Muscle layer of colon (tissue), 2 donors: Measurements from ENCODE around the gene CNTNAP5.

Experiments
- H3K27ac ChIP-seq: one replicate; pipeline ENCODE4 v1.7.0; 2013; ENCODE audit warnings: low read depth, mild to moderate bottlenecking, low read length, moderate library complexity
- H3K27me3 ChIP-seq, 2 donors: one replicate each; pipeline ENCODE4 v1.7.0; 2013; ENCODE audit warnings: low read length in 2 of 2, mild to moderate bottlenecking in 2 of 2; ENCODE audit not compliant: insufficient read depth in 2 of 2, control insufficient read depth in 1 of 2
- H3K36me3 ChIP-seq: one replicate; pipeline ENCODE4 v1.7.0; 2013; ENCODE audit warnings: mild to moderate bottlenecking, low read length; ENCODE audit not compliant: insufficient read depth
- H3K4me1 ChIP-seq: one replicate; pipeline ENCODE4 v1.7.0; 2013; ENCODE audit warnings: mild to moderate bottlenecking, low read length; ENCODE audit not compliant: insufficient read depth
- H3K4me3 ChIP-seq, 2 donors: one replicate each; pipeline ENCODE4 v1.7.0; 2013; ENCODE audit warnings: low read length in 2 of 2, low read depth in 1 of 2, mild to moderate bottlenecking in 1 of 2, moderate library complexity in 1 of 2
- H3K9ac ChIP-seq: one replicate; pipeline ENCODE4 v1.7.0; 2013; ENCODE audit warnings: low read length
- H3K9me3 ChIP-seq: one replicate; pipeline ENCODE4 v1.7.0; 2013; ENCODE audit warnings: mild to moderate bottlenecking, low read length
- donor health status: abdominal sarcoma.
- donor health status: Adenocarcinoma of cecum.

CNTNAP5 gene

DNA sequence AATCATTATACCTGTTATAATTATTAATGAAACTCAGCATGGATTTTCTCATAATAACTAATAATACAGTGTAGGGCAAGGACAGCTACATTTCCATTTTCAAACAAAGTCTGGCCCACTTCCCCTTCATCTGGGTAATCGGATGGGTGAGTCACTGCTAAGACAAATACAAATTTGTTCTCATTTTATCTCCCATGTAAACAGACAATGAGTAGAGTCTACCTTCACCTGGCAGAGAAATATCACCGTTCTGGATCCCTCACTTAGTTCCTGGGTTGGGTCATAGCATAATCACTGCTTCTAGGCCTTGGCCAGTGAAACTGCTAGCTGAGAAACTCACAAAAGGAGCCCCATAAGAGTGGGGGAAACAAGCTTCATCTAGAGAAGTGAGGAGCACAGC lies 9.2 kb downstream of the CNTNAP5 start:
- H3K27ac ChIP-seq, result no peak overlapping the region
- no peaks in the 10 kb centered on the region for H3K4me1 ChIP-seq
- H3K27me3 ChIP-seq, result no peaks in the 10 kb centered on the region
- no peak overlapping the region for H3K9ac ChIP-seq
- H3K4me3 ChIP-seq, result no peak overlapping the region
- no peaks in the 10 kb centered on the region for H3K36me3 ChIP-seq
- H3K9me3 ChIP-seq, result no peaks in the 10 kb centered on the region

DNA sequence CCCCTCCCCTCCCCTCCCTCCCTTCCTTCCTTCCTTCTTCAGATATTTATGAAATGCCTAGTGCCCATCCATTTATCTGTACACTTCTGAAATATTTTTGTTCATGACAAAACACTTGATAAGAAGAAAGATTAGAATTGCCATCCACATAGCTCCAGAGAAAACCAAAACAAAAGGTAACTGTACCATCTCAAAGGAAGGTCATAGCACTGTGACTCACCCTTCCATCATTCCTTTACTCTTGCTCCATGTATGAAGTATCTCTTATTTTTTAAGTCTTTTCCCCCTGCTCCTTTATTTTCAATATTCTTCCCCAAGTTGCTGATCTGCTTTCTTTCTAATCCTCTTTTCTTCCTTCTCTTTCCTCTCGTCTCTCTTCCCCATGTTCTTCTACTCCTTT lies 9.9 kb downstream of the CNTNAP5 start:
- Histone ChIP-seq H3K9me3 (no peaks in the 10 kb centered on the region), H3K27me3 (no peaks in the 10 kb centered on the region), H3K4me1 (no peaks in the 10 kb centered on the region), H3K4me3 (no peak overlapping the region), H3K27ac (no peak overlapping the region), H3K36me3 (no peaks in the 10 kb centered on the region), H3K9ac (no peak overlapping the region)

DNA sequence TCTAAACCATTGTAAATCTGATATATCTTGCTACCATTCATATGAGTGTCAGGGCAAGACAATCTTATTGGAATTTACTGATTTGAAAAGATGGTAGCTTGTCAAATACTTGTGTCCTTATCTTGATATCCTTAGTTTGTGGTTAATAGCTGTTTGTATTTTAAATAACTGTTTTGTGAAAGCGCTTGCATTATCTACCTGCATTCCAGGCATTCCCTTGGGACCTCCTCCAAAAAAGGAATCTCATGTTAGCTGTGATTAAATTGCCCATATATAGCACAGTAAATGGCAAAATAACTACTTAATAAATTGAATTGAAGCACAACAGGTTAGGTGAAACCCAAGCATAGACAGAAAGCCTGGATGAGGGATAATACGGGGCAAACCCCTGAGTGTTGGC lies 13.9 kb downstream of the CNTNAP5 start:
- Histone ChIP-seq H3K4me3 (no peak overlapping the region), H3K9me3 (no peaks in the 10 kb centered on the region), H3K9ac (no peak overlapping the region), H3K4me1 (no peaks in the 10 kb centered on the region), H3K27me3 (no peaks in the 10 kb centered on the region), H3K27ac (no peak overlapping the region), H3K36me3 (no peaks in the 10 kb centered on the region)

- H3K9me3 ChIP-seq, result no peaks in the 10 kb centered on the region
- H3K4me3 ChIP-seq, result no peak overlapping the region
- H3K27ac ChIP-seq, result no peak overlapping the region
- H3K27me3 ChIP-seq, result no peaks in the 10 kb centered on the region
- no peak overlapping the region for H3K9ac ChIP-seq
- no peaks in the 10 kb centered on the region for H3K4me1 ChIP-seq
- H3K36me3 ChIP-seq, result no peaks in the 10 kb centered on the region
These were observed 14.7 kb downstream of the CNTNAP5 start for GRCh38 chr2:124039762-124040291.

DNA sequence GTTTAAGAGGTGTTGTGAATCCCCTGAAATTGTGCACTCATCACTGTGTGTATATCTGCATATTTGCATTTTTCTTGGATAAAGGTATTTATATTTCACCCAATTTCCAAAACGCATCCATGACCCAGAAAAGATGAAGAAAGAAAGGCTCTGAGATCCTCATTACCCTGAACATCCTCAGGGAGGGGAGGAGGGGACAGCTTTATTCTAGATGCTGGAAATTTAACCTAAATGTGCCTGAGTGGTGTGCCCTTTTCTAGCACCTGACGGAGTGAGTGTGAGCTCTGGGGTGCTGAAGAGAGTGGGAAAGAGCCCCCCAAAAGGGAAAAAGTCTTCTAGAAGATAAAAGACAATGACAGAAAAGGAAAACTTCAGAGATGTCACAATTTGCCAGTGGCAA lies 20.8 kb downstream of the CNTNAP5 start:
- no peaks in the 10 kb centered on the region for H3K27me3 ChIP-seq
- H3K9ac ChIP-seq, result no peak overlapping the region
- no peak overlapping the region for H3K4me3 ChIP-seq
- H3K36me3 ChIP-seq, result no peaks in the 10 kb centered on the region
- no peaks in the 10 kb centered on the region for H3K9me3 ChIP-seq
- no peaks in the 10 kb centered on the region for H3K4me1 ChIP-seq
- no peak overlapping the region for H3K27ac ChIP-seq

- no peak overlapping the region for H3K4me3 ChIP-seq
- no peaks in the 10 kb centered on the region for H3K27me3 ChIP-seq
- H3K9ac ChIP-seq, result no peak overlapping the region
- H3K9me3 ChIP-seq, result no peaks in the 10 kb centered on the region
- no peak overlapping the region for H3K27ac ChIP-seq
- H3K4me1 ChIP-seq, result no peaks in the 10 kb centered on the region
- no peaks in the 10 kb centered on the region for H3K36me3 ChIP-seq
These were observed 21.2 kb downstream of the CNTNAP5 start for GRCh38 chr2:124046332-124046731.

DNA sequence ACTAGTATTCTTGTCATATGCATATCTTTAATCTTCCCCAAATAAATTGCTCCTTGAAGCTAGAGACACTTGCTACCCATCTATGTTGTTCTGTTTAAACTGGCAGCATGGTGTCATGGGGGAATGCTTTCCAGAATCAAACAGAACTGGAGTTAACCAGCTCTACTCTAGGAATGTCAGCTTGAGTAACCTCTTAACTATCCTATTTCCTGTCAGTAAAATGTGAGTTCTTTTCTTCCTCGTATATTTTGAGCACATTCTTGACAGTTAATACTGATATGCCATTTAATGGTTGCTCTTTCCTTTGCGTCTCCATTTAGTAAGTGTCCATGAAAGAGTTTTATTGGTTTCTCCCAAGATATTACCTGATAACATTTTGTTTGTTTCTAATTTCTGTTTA lies 23.0 kb downstream of the CNTNAP5 start:
- no peak overlapping the region for H3K4me3 ChIP-seq

DNA sequence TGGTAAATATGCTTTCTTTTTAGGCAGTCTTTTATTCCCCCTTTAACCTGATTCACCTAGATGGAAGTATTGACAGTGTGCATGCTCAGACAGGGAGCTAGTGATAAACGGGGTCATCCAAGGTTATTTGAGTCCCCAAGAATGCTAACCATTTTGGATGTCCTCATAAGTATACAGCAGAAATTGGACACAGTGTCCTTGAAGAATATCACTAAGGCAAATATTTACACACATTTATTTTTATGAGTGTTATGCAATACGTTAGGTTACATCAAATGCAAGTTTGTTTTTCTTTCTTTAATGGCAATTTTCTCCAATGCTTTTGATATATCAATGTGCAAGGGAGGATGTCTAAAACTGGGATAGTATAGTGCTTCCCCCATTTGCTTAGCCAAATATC lies 23.6 kb downstream of the CNTNAP5 start:
- H3K36me3 ChIP-seq, result no peaks in the 10 kb centered on the region
- H3K27ac ChIP-seq, result no peak overlapping the region
- H3K4me1 ChIP-seq, result no peaks in the 10 kb centered on the region
- no peak overlapping the region for H3K4me3 ChIP-seq
- H3K9me3 ChIP-seq, result no peaks in the 10 kb centered on the region
- no peaks in the 10 kb centered on the region for H3K27me3 ChIP-seq
- no peak overlapping the region for H3K9ac ChIP-seq

More for the DNA sequence above, 23.0 kb downstream of the CNTNAP5 start:
- Histone ChIP-seq H3K9me3 (no peaks in the 10 kb centered on the region), H3K36me3 (no peaks in the 10 kb centered on the region), H3K27ac (no peak overlapping the region), H3K27me3 (no peaks in the 10 kb centered on the region), H3K9ac (no peak overlapping the region), H3K4me1 (no peaks in the 10 kb centered on the region)

GRCh38 chr2:124049136-124049535 lies 24.0 kb downstream of the CNTNAP5 start:
- Histone ChIP-seq H3K27me3 (no peaks in the 10 kb centered on the region), H3K9ac (no peak overlapping the region), H3K4me3 (no peak overlapping the region), H3K4me1 (no peaks in the 10 kb centered on the region), H3K27ac (no peak overlapping the region), H3K9me3 (no peaks in the 10 kb centered on the region), H3K36me3 (no peaks in the 10 kb centered on the region)

DNA sequence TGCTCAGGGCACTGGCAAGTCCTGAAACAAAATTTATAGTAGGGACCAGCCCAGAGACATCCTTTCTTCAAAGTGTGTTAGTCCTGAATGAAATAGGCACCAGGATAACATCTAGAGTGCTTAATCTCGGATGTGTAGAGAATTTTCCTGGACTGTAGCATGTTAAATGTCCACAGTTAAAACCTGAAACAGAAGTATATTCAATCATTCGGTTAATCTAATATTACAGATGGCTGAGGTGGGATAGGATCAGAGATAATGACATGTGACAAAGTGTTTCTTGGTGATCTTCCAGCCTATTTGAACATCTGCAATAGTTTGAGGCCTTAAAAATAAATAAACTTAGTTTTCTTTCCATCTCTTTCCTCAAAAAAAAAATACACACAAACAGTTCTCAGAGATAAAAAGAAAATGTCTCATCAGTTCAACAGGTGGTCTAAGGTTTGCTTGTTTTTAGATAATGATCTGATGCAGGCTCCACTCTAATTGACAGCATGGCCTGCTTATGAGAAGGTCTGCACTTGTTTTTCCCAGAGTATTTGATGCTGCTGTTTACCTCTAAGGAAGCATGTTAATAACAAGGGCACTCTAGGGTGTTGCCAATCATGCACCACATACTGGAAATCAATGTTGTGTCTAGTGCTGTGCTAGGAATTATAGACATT lies 25.9 kb downstream of the CNTNAP5 start:
- Histone ChIP-seq H3K4me3 (no peak overlapping the region), H3K36me3 (no peaks in the 10 kb centered on the region), H3K9me3 (no peaks in the 10 kb centered on the region), H3K4me1 (no peaks in the 10 kb centered on the region), H3K27ac (no peak overlapping the region), H3K9ac (no peak overlapping the region), H3K27me3 (no peaks in the 10 kb centered on the region)

DNA sequence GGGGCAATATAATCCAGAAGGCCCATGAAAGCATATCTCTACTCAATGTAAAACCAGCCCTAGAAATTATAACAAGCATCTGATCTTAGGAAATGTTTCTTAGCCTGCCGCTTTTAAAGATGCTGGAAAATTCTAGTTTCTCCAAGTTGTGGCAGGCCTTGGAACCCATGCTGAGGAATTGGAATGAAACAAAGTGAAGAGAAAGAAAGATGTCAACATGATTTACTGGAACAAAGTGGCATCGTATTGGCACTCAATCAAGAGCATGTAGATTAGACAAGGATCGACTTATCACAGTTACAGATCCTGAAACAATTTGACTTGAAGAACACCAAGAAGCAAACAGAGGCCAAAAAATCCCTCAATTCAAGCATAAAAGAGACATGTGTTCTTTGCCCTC lies 28.7 kb downstream of the CNTNAP5 start:
- H3K4me3 ChIP-seq, result no peak overlapping the region
- H3K27me3 ChIP-seq, result no peaks in the 10 kb centered on the region
- H3K27ac ChIP-seq, result no peak overlapping the region
- H3K4me1 ChIP-seq, result no peaks in the 10 kb centered on the region
- H3K9me3 ChIP-seq, result no peaks in the 10 kb centered on the region
- no peaks in the 10 kb centered on the region for H3K36me3 ChIP-seq
- no peak overlapping the region for H3K9ac ChIP-seq

GRCh38 chr2:124063596-124063995 lies 38.5 kb downstream of the CNTNAP5 start:
- Histone ChIP-seq H3K9me3 (no peaks in the 10 kb centered on the region), H3K9ac (no peak overlapping the region), H3K4me1 (no peaks in the 10 kb centered on the region), H3K27me3 (no peaks in the 10 kb centered on the region), H3K36me3 (no peaks in the 10 kb centered on the region), H3K27ac (no peak overlapping the region), H3K4me3 (no peak overlapping the region)
